ENCODE results near the gene SLC9A8.

Gene SLC9A8

GRCh38 chr20:49936153-49937026, 123.8 kb downstream of the SLC9A8 start, which contains the start of gene RNF114:
Gene RNF114, plus strand, starts transcription at chr20:49936397. Its CDS starts 16 bp downstream, at chr20:49936413.
- peak within 1 kb of the TSS; percentile 91 for H3K27ac Mint-ChIP-seq
- H3K36me3 Mint-ChIP-seq: peaks cover 30% of the 10 kb centered on the region
- peak within 1 kb of the TSS; percentile 89 for H3K4me3 Mint-ChIP-seq
- peaks cover 48% of the 10 kb centered on the region for H3K4me1 Mint-ChIP-seq
- ATAC-seq (peak; percentile 90), DNase-seq (ENCODE audit: low spot score in 2 of 2) (peak; percentile 85 to 88)
- no peaks in the 10 kb centered on the region for H3K9me3 Mint-ChIP-seq

DNA sequence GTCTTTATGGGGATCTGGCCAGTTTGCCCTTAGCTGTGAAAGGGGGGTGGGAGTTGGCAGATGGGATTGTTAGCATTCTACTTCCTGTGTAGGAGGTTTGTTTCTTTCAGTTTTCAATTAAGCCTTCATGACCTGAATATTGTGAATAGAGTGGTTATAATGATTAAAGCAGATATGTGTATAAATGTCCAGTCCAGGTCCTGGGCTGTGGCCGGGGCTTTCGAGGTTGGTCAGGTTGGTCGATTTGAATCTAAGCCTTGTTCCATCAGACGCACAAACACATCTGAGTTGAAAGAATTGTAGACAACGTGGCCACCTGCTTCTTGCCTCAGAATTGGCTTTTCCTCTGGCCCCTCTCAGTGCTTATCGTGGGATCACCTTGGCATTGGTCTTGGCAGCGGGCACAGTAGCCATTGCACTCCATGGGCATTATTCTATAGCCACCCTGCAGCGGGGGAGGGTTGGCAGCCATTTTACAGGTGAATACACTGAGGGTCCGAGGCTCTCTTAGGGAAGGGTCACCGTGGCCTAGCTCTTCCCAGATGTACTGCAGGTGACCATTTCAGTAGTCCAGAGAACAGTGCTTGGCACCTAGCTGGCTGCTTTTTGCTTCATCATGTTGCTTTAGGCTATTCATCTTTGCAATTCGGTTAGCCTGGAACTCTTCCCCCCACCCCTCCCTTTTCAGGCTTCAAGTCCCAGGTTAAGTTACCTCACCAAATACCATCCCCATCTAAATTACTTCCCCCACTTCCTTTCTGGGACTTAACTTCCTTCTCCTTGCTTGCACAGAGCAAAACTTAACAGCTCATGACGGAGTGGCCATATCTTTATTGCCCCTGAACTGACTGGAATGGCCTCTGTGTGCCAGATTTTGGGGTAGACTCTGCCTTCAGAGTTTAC, 124.7 kb downstream of the SLC9A8 start:
- peaks cover 51% of the 10 kb centered on the region for H3K4me1 Mint-ChIP-seq
- peak overlapping the region; percentile 89 for H3K4me3 Mint-ChIP-seq
- ATAC-seq: peak; percentile 25
- peaks cover 39% of the 10 kb centered on the region for H3K36me3 Mint-ChIP-seq
- DNase-seq (ENCODE audit: low spot score in 2 of 2): no peak
- peak overlapping the region; percentile 91 for H3K27ac Mint-ChIP-seq
- H3K9me3 Mint-ChIP-seq: no peaks in the 10 kb centered on the region

- DNase-seq (ENCODE audit: low spot score in 2 of 2) (no peak), ATAC-seq (no peak)
- no peaks in the 10 kb centered on the region for H3K9me3 Mint-ChIP-seq
- H3K4me3 Mint-ChIP-seq: peak overlapping the region; percentile 89
- H3K36me3 Mint-ChIP-seq: peaks cover 51% of the 10 kb centered on the region
- H3K4me1 Mint-ChIP-seq: peaks cover 51% of the 10 kb centered on the region
- H3K27ac Mint-ChIP-seq: peak overlapping the region; percentile 91
These were observed 125.8 kb downstream of the SLC9A8 start for GRCh38 chr20:49938173-49939163.

DNA sequence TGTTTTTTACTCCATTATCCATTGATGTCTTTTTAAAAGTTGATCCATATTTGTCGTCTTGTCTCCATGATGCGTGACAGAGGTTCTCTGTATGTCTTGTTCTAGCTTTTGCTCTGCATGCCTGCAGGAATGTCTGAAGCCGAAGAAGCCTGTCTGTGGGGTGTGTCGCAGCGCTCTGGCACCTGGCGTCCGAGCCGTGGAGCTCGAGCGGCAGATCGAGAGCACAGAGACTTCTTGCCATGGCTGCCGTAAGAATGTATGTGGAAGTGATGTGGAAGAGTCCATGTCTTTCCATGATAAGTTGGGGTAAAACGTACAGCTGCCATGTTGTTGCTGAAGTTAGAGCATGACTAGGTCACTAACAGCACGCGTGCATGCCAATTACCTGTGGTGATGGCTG, 128.8 kb downstream of the SLC9A8 start:
- ATAC-seq: no peak
- H3K9me3 Mint-ChIP-seq: no peaks in the 10 kb centered on the region
- H3K27ac Mint-ChIP-seq: peak overlapping the region; percentile 50
- no peak for DNase-seq (ENCODE audit: low spot score in 2 of 2)
- H3K36me3 Mint-ChIP-seq: peaks cover 81% of the 10 kb centered on the region
- peaks cover 46% of the 10 kb centered on the region for H3K4me1 Mint-ChIP-seq
- no peak overlapping the region for H3K4me3 Mint-ChIP-seq
